GM21390 (cell line): Measurements from ENCODE around the gene SCARF1.
A peak's percentile ranks its signal among the peaks of the same experiment; 100 is the strongest.

ENCODE experiments used
- ATAC-seq: cut with Tn5 transposase; IDR thresholded peaks from one replicate; pipeline ENCODE4 v1.9.1; 2021; ENCODE audit not compliant: unreplicated experiment

Gene SCARF1

GRCh38 chr17:1601571-1601970 is 44.0 kb downstream of the SCARF1 start:
- no peak for ATAC-seq

- ATAC-seq: no peak
Measured at GRCh38 chr17:1598399-1599095, 47.0 kb downstream of the SCARF1 start.

- ATAC-seq: no peak
Measured at GRCh38 chr17:1597861-1598342, 47.6 kb downstream of the SCARF1 start.

- no peak for ATAC-seq
Measured at GRCh38 chr17:1593630-1593931, 52.0 kb downstream of the SCARF1 start.

GRCh38 chr17:1592751-1593629 is 52.5 kb downstream of the SCARF1 start:
- ATAC-seq: peak; percentile 64

GRCh38 chr17:1591474-1592090 is 54.0 kb downstream of the SCARF1 start:
- ATAC-seq: no peak

- no peak for ATAC-seq
Measured at GRCh38 chr17:1590747-1591473, 54.6 kb downstream of the SCARF1 start.

GRCh38 chr17:1590029-1590746 is 55.3 kb downstream of the SCARF1 start:
- ATAC-seq: no peak

GRCh38 chr17:1588821-1589585 is 56.5 kb downstream of the SCARF1 start:
- no peak for ATAC-seq

GRCh38 chr17:1584167-1584566 is 61.4 kb downstream of the SCARF1 start:
- no peak for ATAC-seq
